SU-DHL-6 (cell line): ENCODE results near the gene TBL1X.

Experiments used
- H2AFZ ChIP-seq: fragments of 200-600 bp; sonication (generic); 2 replicates; pipeline ENCODE4 v1.6.1; 2014; ENCODE audit warnings: low read depth, mild to moderate bottlenecking, moderate library complexity, mixed read lengths, antibody characterized with exemption, low read length; ENCODE audit not compliant: severe bottlenecking
- H3F3A ChIP-seq: fragments of 200-600 bp; shearing (Covaris generic); 2 replicates; pipeline ENCODE4 v1.6.0; 2016; ENCODE audit warnings: antibody characterized with exemption, mild to moderate bottlenecking; ENCODE audit not compliant: insufficient read depth
- H3K27ac ChIP-seq: fragments of 200-600 bp; sonication (generic); 2 replicates; pipeline ENCODE4 v1.5.1; 2016; ENCODE audit warnings: low read depth, mild to moderate bottlenecking, low read length, moderate library complexity, mixed read lengths
- H3K27me3 ChIP-seq: fragments of 200-600 bp; sonication (generic), shearing (Covaris generic); 2 replicates; pipeline ENCODE4 v1.6.0; 2014; ENCODE audit warnings: mild to moderate bottlenecking, low read length
- H3K36me3 ChIP-seq: fragments of 200-600 bp; sonication (generic); 2 replicates; pipeline ENCODE4 v1.6.1; 2014; ENCODE audit warnings: mild to moderate bottlenecking, low read length, mixed read lengths
- H3K4me2 ChIP-seq: fragments of 300-600, 200-600 bp; shearing (Covaris generic), sonication (generic); 2 replicates; pipeline ENCODE4 v1.6.0; 2014; ENCODE audit warnings: low read length, low read depth, mild to moderate bottlenecking; ENCODE audit not compliant: poor library complexity, severe bottlenecking
- H3K4me3 ChIP-seq: fragments of 200-600 bp; sonication (generic); 2 replicates; pipeline ENCODE4 v1.5.1; 2014; ENCODE audit warnings: antibody characterized with exemption, low read length, mild to moderate bottlenecking, mixed read lengths; ENCODE audit not compliant: insufficient read depth, poor library complexity, severe bottlenecking
- H3K79me2 ChIP-seq: fragments of 200-600 bp; sonication (generic); 2 replicates; pipeline ENCODE4 v1.6.1; 2014; ENCODE audit warnings: mild to moderate bottlenecking, low read length, moderate library complexity; ENCODE audit not compliant: insufficient read depth
- H3K9ac ChIP-seq: fragments of 200-600 bp; sonication (generic); 2 replicates; pipeline ENCODE4 v1.7.0; 2014; ENCODE audit warnings: mild to moderate bottlenecking, low read length
- H3K9me2 ChIP-seq: fragments of 200-600 bp; sonication (generic); replicated peaks from 2 replicates; pipeline ENCODE4 v1.6.1; 2014; ENCODE audit warnings: low read length; ENCODE audit not compliant: insufficient read depth
- H3K9me3 ChIP-seq: fragments of 200-600 bp; sonication (generic); 2 replicates; pipeline ENCODE4 v1.6.1; 2014; ENCODE audit warnings: low read length, mixed read lengths; ENCODE audit not compliant: insufficient read depth
- H4K20me1 ChIP-seq: fragments of 200-600 bp; sonication (generic); 2 replicates; pipeline ENCODE4 v1.6.1; 2014; ENCODE audit warnings: low read depth, mild to moderate bottlenecking, antibody characterized with exemption, low read length, moderate library complexity, mixed read lengths
- CTCF ChIP-seq: fragments of 200-600 bp; sonication (generic); IDR thresholded peaks from one replicate; pipeline ENCODE4 v1.5.1; 2017; ENCODE audit warnings: antibody characterized with exemption, mild to moderate bottlenecking, low read length, moderate library complexity; ENCODE audit not compliant: insufficient read depth, poor library complexity, severe bottlenecking
- EZH2phosphoT487 ChIP-seq: fragments of 200-600 bp; sonication (generic), shearing (Covaris generic); conservative IDR thresholded peaks from 2 replicates; pipeline ENCODE4 v1.6.1; 2018; ENCODE audit warnings: mild to moderate bottlenecking, antibody characterized with exemption, low read length, moderate library complexity, mixed read lengths

Gene TBL1X

GRCh38 chrX:9518889-9519288, 54.0 kb downstream of the TBL1X start:
- no peaks in the 10 kb centered on the region for H3K9me3 ChIP-seq
- no peaks in the 10 kb centered on the region for H3K36me3 ChIP-seq
- H3K9ac ChIP-seq = no peak overlapping the region
- no peaks in the 10 kb centered on the region for H3K79me2 ChIP-seq
- no peaks in the 10 kb centered on the region for H3F3A ChIP-seq
- TF ChIP-seq CTCF (no peak), EZH2phosphoT487 (no peak)
- no peak overlapping the region for H2AFZ ChIP-seq
- H3K27ac ChIP-seq = no peak overlapping the region
- no peak overlapping the region for H3K4me3 ChIP-seq
- H3K27me3 ChIP-seq = no peaks in the 10 kb centered on the region
- no peak overlapping the region for H3K4me2 ChIP-seq
- no peaks in the 10 kb centered on the region for H4K20me1 ChIP-seq
- no peaks in the 10 kb centered on the region for H3K9me2 ChIP-seq

- no peak overlapping the region for H2AFZ ChIP-seq
- H3K79me2 ChIP-seq = 0 out of 2 replicates have a peak, but pooled peaks cover 1% of the 10 kb centered on the region
- no peaks in the 10 kb centered on the region for H3F3A ChIP-seq
- H3K36me3 ChIP-seq = no peaks in the 10 kb centered on the region
- no peaks in the 10 kb centered on the region for H4K20me1 ChIP-seq
- no peak for TF ChIP-seq CTCF
- no peak for TF ChIP-seq EZH2phosphoT487
- H3K9ac ChIP-seq = no peak overlapping the region
- no peaks in the 10 kb centered on the region for H3K27me3 ChIP-seq
- H3K4me3 ChIP-seq = no peak overlapping the region
- H3K4me2 ChIP-seq = no peak overlapping the region
- no peak overlapping the region for H3K27ac ChIP-seq
- H3K9me2 ChIP-seq = no peaks in the 10 kb centered on the region
- H3K9me3 ChIP-seq = no peaks in the 10 kb centered on the region
Measured at GRCh38 chrX:9519546-9520216, 54.8 kb downstream of the TBL1X start.

- Histone ChIP-seq H3K4me3 (no peak overlapping the region), H3K36me3 (no peaks in the 10 kb centered on the region), H3K9me3 (no peaks in the 10 kb centered on the region), H3K27me3 (no peaks in the 10 kb centered on the region), H2AFZ (no peak overlapping the region), H3K9me2 (no peaks in the 10 kb centered on the region), H3K9ac (no peak overlapping the region), H3K4me2 (no peak overlapping the region), H3F3A (no peaks in the 10 kb centered on the region), H3K79me2 (0 out of 2 replicates have a peak, but pooled peaks cover 6% of the 10 kb centered on the region), H3K27ac (no peak overlapping the region), H4K20me1 (no peaks in the 10 kb centered on the region)
- TF ChIP-seq EZH2phosphoT487 (no peak), CTCF (no peak)
Measured at GRCh38 chrX:9520217-9520590, 55.3 kb downstream of the TBL1X start.
